Endothelial cell of umbilical vein (primary cell): ENCODE data around the gene SCAPER. TPM values are rescaled to one million over a fixed set of nuclear protein-coding genes. Genes with fewer than 3 reads are reported as not detected.

Experiments used
- BruUV-seq: library from RNA; stranded (reverse); fragments of 400-500 nt; replicated peaks from 2 replicates; lab custom pipeline; 2021; lab: Mats Ljungman, UMichigan
- CTCF ChIA-PET: fragments of 300-600, 350-600 bp; sonication (Branson Sonifier 250); formaldehyde crosslinking; loops from one replicate; lab custom pipeline; 2021; ENCODE audit warnings: antibody characterized with exemption, inconsistent platforms; lab: Charles Lee
- POLR2A ChIA-PET: fragments of 300-600, 350-600 bp; sonication (Branson Sonifier 250); formaldehyde crosslinking; loops from one replicate; lab custom pipeline; 2021; ENCODE audit warnings: antibody characterized with exemption, inconsistent platforms; lab: Charles Lee
- DNase-seq: peaks from one replicate; pipeline ENCODE4 v3.0.0-alpha.2; 2011; ENCODE audit warnings: low read depth, low spot score
- FAIRE-seq: peaks from 2 replicates; lab custom pipeline; 2011; peaks lifted over from hg19 to GRCh38; lab: Jason Lieb, UNC
- H2AFZ ChIP-seq: 2 replicates; pipeline ENCODE4 v1.6.0; 2012; ENCODE audit warnings: low read depth, low read length, control low read depth, inconsistent platforms
- H3K27ac ChIP-seq: 2 replicates; pipeline ENCODE4 v1.5.1; 2011; ENCODE audit warnings: low read depth, mild to moderate bottlenecking, control low read depth, low read length, moderate library complexity; ENCODE audit not compliant: insufficient read depth
- H3K27me3 ChIP-seq, 2 experiments: 2 replicates each; pipeline versions ENCODE4 v1.6.0 to v1.6.1; 2011; ENCODE audit warnings: low read length in 2 of 2, mixed read lengths in 1 of 2; ENCODE audit not compliant: control insufficient read depth in 2 of 2, insufficient read depth in 2 of 2
- H3K36me3 ChIP-seq, 2 experiments: 2 replicates in 1 of 2; 3 replicates in 1 of 2; pipeline ENCODE4 v1.5.1; 2011; ENCODE audit warnings: low read length in 2 of 2, mild to moderate bottlenecking in 1 of 2, moderate library complexity in 1 of 2; ENCODE audit not compliant: control insufficient read depth in 2 of 2, insufficient read depth in 2 of 2; ENCODE audit errors: extremely low read depth in 1 of 2
- H3K4me1 ChIP-seq: 3 replicates; pipeline ENCODE4 v1.5.1; 2011; ENCODE audit warnings: mild to moderate bottlenecking, low read length; ENCODE audit not compliant: control insufficient read depth, insufficient read depth; ENCODE audit errors: extremely low read depth
- H3K4me2 ChIP-seq: 2 replicates; pipeline ENCODE4 v1.6.1; 2011; ENCODE audit warnings: low read length, control low read depth, mixed read lengths; ENCODE audit not compliant: insufficient read depth
- H3K4me3 ChIP-seq, 3 experiments: fragments of 200-600 bp in 1 of 3; sonication (generic), shearing (Covaris generic) in 1 of 3; replicated peaks in 1 of 3; 2 replicates each; pipeline ENCODE4 v1.5.1; 2011 to 2016; ENCODE audit warnings: control low read depth in 3 of 3, low read length in 3 of 3, mild to moderate bottlenecking in 2 of 3, inconsistent platforms in 1 of 3, low read depth in 1 of 3, moderate library complexity in 1 of 3; ENCODE audit not compliant: insufficient read depth in 1 of 3
- H3K79me2 ChIP-seq: 2 replicates; pipeline ENCODE4 v1.6.0; 2012; ENCODE audit warnings: low read length, inconsistent platforms; ENCODE audit not compliant: control insufficient read depth, insufficient read depth
- H3K9ac ChIP-seq: replicated peaks from 2 replicates; pipeline ENCODE3; 2011; ENCODE audit warnings: low read length, control low read depth; ENCODE audit not compliant: insufficient read depth; ENCODE audit errors: extremely low read depth
- H3K9me1 ChIP-seq: replicated peaks from 3 replicates; pipeline ENCODE4 v1.6.0; 2011; ENCODE audit warnings: mild to moderate bottlenecking, low read length; ENCODE audit not compliant: control insufficient read depth, insufficient read depth; ENCODE audit errors: extremely low read depth
- H3K9me3 ChIP-seq: replicated peaks from 2 replicates; pipeline ENCODE4 v1.5.1; 2012; ENCODE audit warnings: low read length, inconsistent platforms; ENCODE audit not compliant: control insufficient read depth, insufficient read depth
- H4K20me1 ChIP-seq: replicated peaks from 2 replicates; pipeline ENCODE3; 2011; ENCODE audit warnings: mild to moderate bottlenecking, low read length; ENCODE audit not compliant: control insufficient read depth, insufficient read depth; ENCODE audit errors: extremely low read depth
- EZH2 ChIP-seq: IDR thresholded peaks from 2 replicates; pipeline ENCODE4 v1.6.1; 2012; ENCODE audit warnings: borderline replicate concordance, low read depth, mild to moderate bottlenecking, moderate library complexity, low read length, inconsistent platforms; ENCODE audit not compliant: severe bottlenecking
- FOS ChIP-seq: IDR thresholded peaks from 2 replicates; pipeline ENCODE4 v1.6.1; 2011; ENCODE audit warnings: mild to moderate bottlenecking, low read length, moderate library complexity, borderline replicate concordance; ENCODE audit not compliant: insufficient read depth
- GATA2 ChIP-seq: IDR thresholded peaks from 2 replicates; pipeline ENCODE4 v1.7.0; 2011; ENCODE audit warnings: low read depth, mild to moderate bottlenecking, moderate library complexity, mixed read lengths, low read length; ENCODE audit not compliant: insufficient read length, insufficient read depth
- JUN ChIP-seq: IDR thresholded peaks from 2 replicates; pipeline ENCODE4 v1.6.1; 2011; ENCODE audit warnings: borderline replicate concordance, low read depth; ENCODE audit not compliant: insufficient read length, insufficient read depth
- MAX ChIP-seq: IDR thresholded peaks from 2 replicates; pipeline ENCODE4 v1.6.1; 2011; ENCODE audit not compliant: insufficient read depth, insufficient read length
- MYC ChIP-seq: IDR thresholded peaks from one replicate; pipeline ENCODE4 v1.6.1; 2011; ENCODE audit warnings: mild to moderate bottlenecking, low read depth, low read length
- POLR2AphosphoS5 ChIP-seq: IDR thresholded peaks from 2 replicates; pipeline ENCODE4 v1.6.1; 2012; ENCODE audit warnings: low read depth, mild to moderate bottlenecking, control low read depth, low read length, moderate library complexity; ENCODE audit not compliant: insufficient read depth
- dilution Hi-C: fragments of 300-500 bp; cut with MboI; formaldehyde crosslinking; loops from one replicate; pipeline ENCODE4 v1.15.0; 2019; ENCODE audit warnings: low sequenced_read_pairs; ENCODE audit not compliant: extremely low pct_ligation_motif_present
- intact Hi-C: fragments of 100-400 bp; cut with micrococcal nuclease; formaldehyde crosslinking; loops from one replicate; pipeline ENCODE4 v1.10.0; 2022
- polyA plus RNA-seq, 4 experiments: library from polyadenylated mRNA; depleted of rRNA in 3 of 4; stranded (reverse) in 3 of 4; unstranded in 1 of 4; fragments of >200 nt; gene quantifications; 2 replicates each; pipeline versions ENCODE4 v1.2.1 to v1.2.3, GENCODE V29; 2011 to 2012; ENCODE audit warnings: missing spikeins in 1 of 4
- total RNA-seq: library from RNA; stranded (reverse); gene quantifications from 2 replicates; pipeline ENCODE4 v1.2.3, GENCODE V29; 2021

The SCAPER gene
- total and polyA plus RNA-seq, 2 donors (not counting 3 experiments of a cell fraction or from before 2014, with no cell fraction given), result 2.7 to 12.7 TPM

GRCh38 chr15:76377751-76378150, 527.4 kb downstream of the SCAPER start:
- intact Hi-C loops, result no loop called here
- no peak for DNase-seq
- no peak overlapping the region for H3K4me2 ChIP-seq
- no peaks in the 10 kb centered on the region for H4K20me1 ChIP-seq
- no peaks in the 10 kb centered on the region for H3K36me3 ChIP-seq
- dilution Hi-C loops, result no loop called here
- no peak overlapping the region for H2AFZ ChIP-seq
- no peaks in the 10 kb centered on the region for H3K79me2 ChIP-seq
- ChIA-PET POLR2A (no interaction called here), CTCF (no interaction called here)
- no peak for TF ChIP-seq MYC
- no peak for FAIRE-seq
- peaks cover 11% of the 10 kb centered on the region for H3K4me1 ChIP-seq
- H3K9ac ChIP-seq, result no peak overlapping the region
- no peak overlapping the region for H3K27ac ChIP-seq
- no TSS peak for BruUV-seq
- H3K9me3 ChIP-seq, result no peaks in the 10 kb centered on the region
- no peaks in the 10 kb centered on the region for H3K27me3 ChIP-seq
- H3K9me1 ChIP-seq, result no peaks in the 10 kb centered on the region
- no peak overlapping the region for H3K4me3 ChIP-seq

- Histone ChIP-seq H3K27me3 (no peaks in the 10 kb centered on the region), H2AFZ (no peak overlapping the region), H3K9ac (no peak overlapping the region), H3K4me3 (no peak overlapping the region), H3K9me1 (no peaks in the 10 kb centered on the region), H3K4me1 (peaks cover 11% of the 10 kb centered on the region), H3K36me3 (no peaks in the 10 kb centered on the region), H3K9me3 (no peaks in the 10 kb centered on the region), H3K27ac (no peak overlapping the region), H4K20me1 (no peaks in the 10 kb centered on the region), H3K79me2 (no peaks in the 10 kb centered on the region), H3K4me2 (no peak overlapping the region)
- TF ChIP-seq GATA2, result no peak
- no peak for TF ChIP-seq MYC
- no peak for TF ChIP-seq JUN
- TF ChIP-seq MAX, result no peak
- no peak for TF ChIP-seq EZH2
- TF ChIP-seq POLR2AphosphoS5, result no peak
- TF ChIP-seq FOS, result no peak
- dilution Hi-C loops (no loop called here), intact Hi-C loops (no loop called here)
- FAIRE-seq (no peak), DNase-seq (no peak)
- no TSS peak for BruUV-seq
- CTCF ChIA-PET, result no interaction called here
- POLR2A ChIA-PET, result no interaction called here
These were observed 527.9 kb downstream of the SCAPER start for GRCh38 chr15:76377217-76377616.
